NAMALWA (cell line): ENCODE results near the gene SMPD2.

Source experiments
- DNase-seq: peaks from one replicate; pipeline ENCODE4 v3.0.0-alpha.2; 2015; ENCODE audit warnings: low spot score

SMPD2 gene

DNA sequence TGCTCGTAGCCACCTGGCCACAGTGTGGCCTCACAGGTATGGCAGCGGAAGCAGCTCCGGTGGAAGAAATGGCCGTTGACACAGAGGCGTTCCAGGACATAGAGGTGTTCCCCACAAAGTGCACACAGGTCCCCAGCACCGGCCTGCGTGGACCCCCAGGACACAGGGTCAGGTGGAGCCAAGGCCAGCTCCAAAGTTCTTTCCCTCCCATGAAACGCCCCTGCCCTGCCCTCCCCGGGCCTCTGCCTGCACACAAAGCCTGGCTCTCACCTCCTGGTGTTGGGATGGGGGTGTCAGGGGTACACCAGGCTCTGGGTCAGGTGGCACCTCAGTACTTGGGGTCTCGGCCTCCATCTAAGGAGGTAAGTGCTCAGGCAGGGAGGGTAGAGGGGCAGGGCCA, 6.6 kb downstream of the SMPD2 start:
- DNase-seq = no peak

DNA sequence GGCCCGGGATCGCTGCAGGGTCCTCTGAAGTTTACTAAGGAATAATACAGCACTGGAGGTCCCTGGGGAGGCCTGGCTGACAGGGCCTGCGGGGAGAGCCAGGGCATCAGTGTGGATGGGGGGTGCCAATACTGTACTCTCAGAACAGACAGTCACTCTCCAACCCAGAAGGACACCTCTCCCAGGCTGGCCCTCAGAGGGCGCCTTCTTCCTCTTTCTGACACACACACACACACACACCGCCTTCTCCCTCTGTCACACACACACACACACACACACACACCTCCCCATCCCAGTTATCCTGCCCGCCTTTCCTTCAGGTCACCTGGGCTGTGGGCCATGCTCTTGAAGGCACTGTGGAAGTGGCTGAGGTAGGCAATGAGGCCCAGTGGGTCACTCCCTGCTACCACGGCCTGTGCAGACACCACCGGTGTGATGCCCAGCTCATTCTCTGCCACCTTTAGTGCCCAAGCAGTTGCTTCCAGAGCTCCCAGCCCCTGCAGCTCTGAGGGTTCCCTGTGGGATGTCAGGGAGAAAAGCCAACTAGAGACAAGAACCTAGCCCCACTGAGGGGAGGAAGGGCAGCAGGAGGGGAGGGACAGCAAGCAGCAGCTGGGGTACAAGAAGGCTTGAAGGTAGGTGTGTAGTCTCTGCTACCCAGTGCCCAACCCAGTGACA, 7.5 kb downstream of the SMPD2 start:
- no peak for DNase-seq

- DNase-seq = no peak
Measured at GRCh38 chr6:109448615-109449014, 8.1 kb downstream of the SMPD2 start.

DNA sequence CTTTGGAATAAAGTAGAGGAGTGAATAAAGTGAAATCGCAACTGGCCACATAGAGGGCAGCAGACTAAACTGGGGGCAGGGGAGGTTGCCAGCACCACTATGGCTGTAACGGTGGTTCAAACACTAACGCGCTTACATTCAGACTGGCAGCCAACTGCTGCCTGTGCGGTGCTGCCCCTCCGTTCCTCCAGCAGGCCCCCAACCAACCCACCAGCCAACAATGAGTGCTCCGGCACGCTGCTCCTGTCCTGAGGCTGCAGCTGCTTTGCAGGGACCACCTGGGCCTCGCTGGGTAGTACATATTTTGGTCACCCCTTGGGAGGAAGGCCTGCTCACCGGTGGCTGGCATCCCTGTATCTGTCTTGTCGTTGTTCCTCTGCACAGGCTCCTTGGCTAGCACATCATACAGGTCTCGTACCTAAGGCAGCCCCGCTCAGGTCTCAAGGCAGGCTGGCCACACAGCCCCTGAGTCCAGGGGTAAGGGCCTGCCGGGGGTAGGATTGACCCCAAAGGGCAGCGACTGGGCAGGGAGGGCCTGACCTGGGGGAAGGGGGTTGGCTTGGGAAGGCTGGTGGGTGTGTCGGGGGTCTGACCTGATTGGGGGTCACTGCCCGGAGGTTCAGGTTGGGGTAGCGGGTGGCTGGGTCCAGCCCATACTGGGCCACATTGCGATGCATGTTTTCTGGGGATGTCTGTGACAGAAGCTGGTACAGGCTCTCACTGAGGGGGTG, 8.7 kb downstream of the SMPD2 start:
- no peak for DNase-seq

GRCh38 chr6:109449795-109450673, 9.5 kb downstream of the SMPD2 start:
- DNase-seq = no peak

- peak; percentile 32 for DNase-seq
Measured at GRCh38 chr6:109450801-109451200, 10.3 kb downstream of the SMPD2 start.

DNA sequence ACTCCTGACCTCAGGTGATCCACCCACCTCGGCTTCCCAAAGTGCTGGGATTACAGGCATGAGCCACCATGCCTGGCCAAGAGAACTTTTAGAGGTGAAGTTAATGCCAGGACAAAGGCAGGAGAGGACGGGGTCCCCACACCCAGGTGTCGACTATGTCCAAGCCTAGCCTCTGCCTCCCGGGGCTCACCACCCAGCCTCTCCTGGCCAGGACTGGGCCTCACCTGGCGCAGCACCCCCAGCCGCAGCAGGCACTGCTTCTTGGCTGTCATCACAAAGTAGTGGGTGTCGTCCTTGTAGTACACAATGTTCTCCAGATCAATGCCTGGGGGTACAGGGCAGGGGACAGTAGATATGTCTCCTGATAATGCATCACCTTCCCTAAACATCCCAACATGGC, 10.9 kb downstream of the SMPD2 start:
- no peak for DNase-seq

GRCh38 chr6:109452181-109452580, 11.7 kb downstream of the SMPD2 start:
- no peak for DNase-seq

DNA sequence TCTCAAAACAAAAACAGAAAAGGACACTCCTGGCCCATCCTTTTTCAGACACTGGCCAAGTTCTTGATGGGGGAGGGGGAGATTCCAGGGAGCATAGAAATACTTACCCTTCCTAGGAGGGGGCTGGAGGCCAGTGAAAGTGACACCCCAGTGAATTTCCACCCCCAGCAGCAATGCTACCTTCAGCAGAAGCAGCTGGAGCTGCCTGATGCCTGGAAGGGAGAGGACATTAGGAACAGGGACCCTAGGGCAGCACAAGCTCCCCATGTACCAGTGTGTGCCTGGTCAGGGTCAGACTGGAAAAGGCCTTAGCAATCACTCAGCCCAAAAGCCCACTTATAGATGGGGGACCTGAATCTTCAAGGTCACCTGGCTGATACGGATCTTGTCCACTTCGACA, 12.6 kb downstream of the SMPD2 start:
- no peak for DNase-seq

DNA sequence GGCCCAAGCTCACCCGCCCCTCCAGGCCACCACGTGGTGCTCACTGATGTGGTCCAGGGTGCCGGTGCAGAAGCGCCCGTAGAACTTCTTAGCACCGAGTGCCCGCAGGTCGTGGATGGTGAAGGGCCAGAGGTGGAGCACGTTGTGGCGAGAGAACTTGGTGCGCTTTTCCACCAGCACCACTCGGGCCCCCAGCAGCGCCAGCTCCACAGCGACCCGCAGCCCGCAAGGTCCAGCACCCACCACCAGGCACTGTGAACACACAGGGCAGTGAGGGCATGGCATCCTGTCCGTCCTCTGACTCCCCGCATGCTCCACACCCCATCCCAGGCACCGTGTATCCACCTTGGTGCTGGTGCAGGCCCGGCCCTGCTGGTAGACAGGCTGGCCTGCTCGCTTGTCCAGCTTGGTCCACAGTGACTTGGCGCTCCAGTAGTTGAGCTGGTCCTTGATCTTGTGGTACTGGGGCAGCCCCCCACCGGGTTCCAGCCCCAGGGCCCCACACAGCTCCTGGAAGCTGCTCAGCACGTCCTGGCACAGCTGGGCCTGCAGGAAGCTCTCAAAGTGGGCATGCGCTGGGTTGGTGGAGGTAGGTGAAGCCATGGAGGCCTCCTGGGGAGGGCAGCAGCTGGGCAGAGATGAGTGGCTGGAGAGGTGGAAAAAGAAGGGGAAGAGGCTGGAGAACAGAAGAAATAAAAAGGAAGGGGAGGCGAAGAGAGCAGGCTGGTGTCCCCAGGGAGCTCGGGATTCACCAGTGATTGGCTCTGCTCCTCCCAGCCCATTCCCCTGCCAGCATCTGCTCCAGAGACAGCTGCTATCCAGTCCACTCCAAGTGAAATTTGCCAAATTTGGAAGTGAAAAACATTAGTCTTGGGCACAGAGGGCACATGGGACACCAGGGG, 13.3 kb downstream of the SMPD2 start:
- DNase-seq = no peak

DNA sequence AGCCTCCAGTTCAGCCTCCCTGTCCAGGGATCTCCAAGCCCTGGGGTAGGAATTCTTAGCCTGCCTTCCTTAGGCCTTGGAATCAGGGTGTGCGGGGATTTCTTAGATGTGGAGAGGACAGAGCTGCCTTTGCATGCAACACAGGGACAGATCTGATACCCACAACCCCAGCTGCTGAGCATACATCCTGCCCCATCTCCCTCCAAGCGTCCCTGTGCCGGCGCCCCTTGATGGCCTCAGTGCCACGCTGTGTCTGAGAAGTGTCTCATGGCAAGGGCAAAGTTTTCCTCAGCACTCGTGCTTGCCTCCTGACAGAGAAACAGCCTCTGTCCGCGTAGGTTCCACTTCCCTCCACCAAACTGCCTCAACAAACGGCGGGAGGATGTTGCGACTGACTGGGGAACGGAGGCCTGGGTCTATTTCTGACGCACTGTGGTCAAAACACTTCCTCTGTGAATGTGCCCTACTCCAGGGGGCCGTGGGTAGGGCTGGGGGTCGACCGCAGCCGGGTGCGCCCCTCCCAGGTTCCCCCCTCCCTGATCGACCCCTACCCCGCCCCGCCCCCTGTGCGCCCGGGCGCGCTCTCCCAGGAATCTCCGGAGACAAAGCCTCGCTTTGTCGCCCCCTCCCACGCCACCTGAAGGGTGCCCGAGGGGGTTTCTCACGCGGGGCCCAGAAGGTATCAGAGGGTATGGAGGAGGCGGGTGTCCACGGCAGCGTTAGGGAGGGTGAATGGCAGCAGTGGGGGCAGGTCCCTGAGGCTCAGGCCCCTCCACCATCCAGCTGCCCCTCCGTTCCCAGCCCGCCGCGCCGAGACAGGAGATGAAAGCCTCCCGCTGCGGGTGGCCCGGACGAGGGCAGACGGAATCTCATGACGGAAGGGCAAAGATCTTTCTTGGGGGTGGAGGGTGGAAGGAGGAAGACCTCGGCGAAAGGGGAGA, 14.2 kb downstream of the SMPD2 start:
- DNase-seq = peak; percentile 92

DNA sequence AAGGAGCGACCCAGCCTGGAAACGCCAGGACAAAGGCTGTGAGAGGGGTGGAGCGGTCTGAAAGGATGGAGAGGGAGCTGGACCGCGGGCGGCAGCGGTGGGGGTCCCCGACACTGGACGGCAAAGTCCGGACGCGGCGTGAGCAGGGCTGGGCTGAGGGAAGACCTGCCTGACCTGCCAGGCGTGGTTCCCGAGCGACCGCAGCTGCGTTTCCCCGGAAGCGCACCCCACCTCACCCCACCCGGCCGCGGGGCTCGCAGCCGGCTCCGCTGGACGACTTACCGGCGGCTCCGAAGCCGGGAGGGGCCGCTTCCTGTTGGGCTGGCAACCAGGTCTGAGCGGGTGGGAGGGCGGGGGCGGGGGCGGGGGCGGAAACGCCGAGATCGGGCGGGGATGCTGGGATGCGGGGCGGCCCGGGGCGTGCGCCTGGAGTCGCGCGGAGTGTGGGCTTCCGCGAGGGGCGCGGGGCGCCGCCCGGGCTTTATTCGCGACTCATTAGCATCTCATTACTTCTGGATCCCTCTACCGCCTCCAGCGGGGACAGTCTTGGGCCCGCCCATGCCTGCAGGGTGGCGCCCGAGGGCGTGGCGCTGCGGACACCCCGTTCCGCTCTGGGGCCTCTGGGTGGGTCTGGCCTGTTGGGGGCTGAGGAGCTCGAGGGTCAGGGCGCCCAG, 15.1 kb downstream of the SMPD2 start, which contains the start of gene MICAL1:
Gene MICAL1 (minus strand): TSS at position 336 of the 674 bp plus-strand sequence. CDS start 1,576 bp downstream, outside the sequence.
- peak; percentile 90 for DNase-seq

- DNase-seq = no peak
Measured at GRCh38 chr6:109456111-109456583, 15.6 kb downstream of the SMPD2 start.

DNA sequence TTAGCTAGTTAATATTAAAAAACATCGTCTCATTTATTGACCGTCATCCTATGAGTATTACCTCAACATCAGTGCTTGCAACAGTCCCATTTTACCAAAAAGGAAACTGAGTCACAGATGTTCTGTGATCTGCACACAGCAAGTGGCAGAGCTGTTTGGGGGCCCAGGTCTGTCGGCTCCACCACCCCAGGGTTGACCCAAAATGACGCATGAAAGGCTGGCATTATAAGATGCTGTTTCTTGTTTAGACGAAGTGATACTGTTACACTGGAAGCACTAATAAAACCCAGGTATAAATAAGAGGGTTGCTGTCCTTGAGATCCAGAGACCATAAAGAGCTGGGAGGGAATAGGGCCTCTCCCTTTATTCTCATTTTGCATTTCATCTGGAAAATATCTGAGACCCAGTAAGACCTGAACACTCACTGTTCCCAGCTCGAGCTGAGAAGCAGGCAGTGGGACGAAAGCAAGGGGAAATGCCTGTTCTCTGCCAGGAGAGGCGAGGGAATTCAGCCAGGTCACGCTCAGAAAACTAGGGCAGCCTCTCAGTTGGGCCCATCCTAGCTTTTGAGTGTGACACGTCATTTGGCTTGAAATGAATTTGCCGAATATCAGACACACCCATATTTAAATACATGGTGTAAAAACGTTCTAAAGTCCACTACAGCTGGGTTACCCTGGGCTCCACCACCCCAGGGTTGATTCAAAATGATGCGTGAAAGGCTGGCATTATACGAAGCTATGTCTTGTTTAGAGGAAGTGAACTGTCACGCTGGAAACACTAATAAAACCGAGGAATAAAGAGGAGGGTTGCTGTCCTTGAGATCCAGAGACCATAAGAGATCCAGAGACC, 16.4 kb downstream of the SMPD2 start:
- DNase-seq = no peak

GRCh38 chr6:109457562-109457996, 17.1 kb downstream of the SMPD2 start:
- DNase-seq = no peak

GRCh38 chr6:109458774-109459531, 18.4 kb downstream of the SMPD2 start:
- DNase-seq = peak; percentile 56

- DNase-seq = no peak
Measured at GRCh38 chr6:109460161-109460829, 19.8 kb downstream of the SMPD2 start.
